H9 (cell line): ENCODE measurements around the gene GARRE1. TPM values are rescaled to one million over a fixed set of nuclear protein-coding genes. Genes with fewer than 3 reads are reported as not detected.

ENCODE experiments used
- DNase-seq: peaks from one replicate; pipeline ENCODE4 v3.0.0-alpha.2; 2017
- H2AFZ ChIP-seq: one replicate; pipeline ENCODE4 v1.6.1; 2013; ENCODE audit warnings: mild to moderate bottlenecking, low read length, control low read depth, moderate library complexity
- H2AK5ac ChIP-seq: 2 replicates; pipeline ENCODE4 v1.6.1; 2013; ENCODE audit warnings: low read length, control low read depth, mixed read lengths; ENCODE audit not compliant: insufficient read length
- H2BK120ac ChIP-seq: one replicate; pipeline ENCODE4 v1.6.1; 2013; ENCODE audit warnings: low read depth, mild to moderate bottlenecking, low read length, control low read depth, inconsistent platforms; ENCODE audit not compliant: poor library complexity, severe bottlenecking
- H2BK12ac ChIP-seq: 2 replicates; pipeline ENCODE4 v1.6.1; 2013; ENCODE audit warnings: low read length, control low read depth, mixed read lengths, low read depth; ENCODE audit not compliant: insufficient read length
- H2BK15ac ChIP-seq: 2 replicates; pipeline ENCODE4 v1.6.1; 2013; ENCODE audit warnings: low read depth, low read length, control low read depth
- H2BK20ac ChIP-seq: one replicate; pipeline ENCODE4 v1.6.1; 2013; ENCODE audit warnings: low read depth, mild to moderate bottlenecking, low read length, control low read depth, inconsistent platforms; ENCODE audit not compliant: poor library complexity, severe bottlenecking
- H2BK5ac ChIP-seq: 2 replicates; pipeline ENCODE4 v1.6.1; 2013; ENCODE audit warnings: low read length, control low read depth, mixed read lengths; ENCODE audit not compliant: insufficient read length
- H3K14ac ChIP-seq: 2 replicates; pipeline ENCODE4 v1.6.1; 2013; ENCODE audit warnings: low read length, control low read depth; ENCODE audit not compliant: insufficient read depth
- H3K18ac ChIP-seq: 2 replicates; pipeline ENCODE4 v1.6.1; 2013; ENCODE audit warnings: low read depth, mild to moderate bottlenecking, mixed read lengths, low read length, control low read depth; ENCODE audit not compliant: insufficient read length
- H3K23ac ChIP-seq: 2 replicates; pipeline ENCODE4 v1.6.1; 2013; ENCODE audit warnings: low read length, control low read depth, mixed read lengths, low read depth; ENCODE audit not compliant: insufficient read length
- H3K23me2 ChIP-seq: 2 replicates; pipeline ENCODE4 v1.6.1; 2013; ENCODE audit warnings: low read depth, mild to moderate bottlenecking, mixed read lengths, low read length, control low read depth; ENCODE audit not compliant: insufficient read length, poor library complexity, severe bottlenecking
- H3K27ac ChIP-seq: 2 replicates; pipeline ENCODE4 v1.5.1; 2013; ENCODE audit warnings: low read length, control low read depth, mixed read lengths, low read depth; ENCODE audit not compliant: insufficient read length
- H3K27me3 ChIP-seq: 2 replicates; pipeline ENCODE4 v1.6.1; 2013; ENCODE audit warnings: low read length, control low read depth, inconsistent platforms; ENCODE audit not compliant: insufficient read depth
- H3K4ac ChIP-seq: 2 replicates; pipeline ENCODE4 v1.6.1; 2013; ENCODE audit warnings: low read depth, mild to moderate bottlenecking, control low read depth, inconsistent platforms, low read length, moderate library complexity
- H3K4me1 ChIP-seq: 2 replicates; pipeline ENCODE4 v1.6.1; 2013; ENCODE audit warnings: low read length, control low read depth, inconsistent platforms; ENCODE audit not compliant: insufficient read depth
- H3K4me2 ChIP-seq: 2 replicates; pipeline ENCODE4 v1.6.1; 2013; ENCODE audit warnings: low read length, control low read depth, mixed read lengths; ENCODE audit not compliant: insufficient read length, insufficient read depth
- H3K56ac ChIP-seq: 2 replicates; pipeline ENCODE4 v1.6.1; 2013; ENCODE audit warnings: low read depth, mild to moderate bottlenecking, mixed read lengths, low read length, control low read depth; ENCODE audit not compliant: insufficient read length
- H3K79me1 ChIP-seq: 2 replicates; pipeline ENCODE4 v1.6.1; 2013; ENCODE audit warnings: low read depth, mild to moderate bottlenecking, moderate library complexity, low read length, control low read depth, inconsistent platforms; ENCODE audit not compliant: insufficient read depth, poor library complexity, severe bottlenecking
- H3K79me2 ChIP-seq: 2 replicates; pipeline ENCODE4 v1.6.1; 2013; ENCODE audit warnings: low read length, control low read depth, inconsistent platforms; ENCODE audit not compliant: insufficient read depth
- H3K9ac ChIP-seq: 2 replicates; pipeline ENCODE4 v1.6.1; 2013; ENCODE audit warnings: low read length, control low read depth, mixed read lengths; ENCODE audit not compliant: insufficient read length; ENCODE audit errors: extremely low read depth
- H3K9me3 ChIP-seq: one replicate; pipeline ENCODE4 v1.6.1; 2013; ENCODE audit warnings: low read depth, low read length, inconsistent platforms; ENCODE audit not compliant: control insufficient read depth
- H3T11ph ChIP-seq: one replicate; pipeline ENCODE4 v1.6.1; 2013; ENCODE audit warnings: mild to moderate bottlenecking, low read length, control low read depth, inconsistent platforms
- H4K20me1 ChIP-seq: one replicate; pipeline ENCODE4 v1.6.1; 2013; ENCODE audit not compliant: control insufficient read depth, insufficient read length, insufficient read depth
- H4K5ac ChIP-seq: 2 replicates; pipeline ENCODE4 v1.6.1; 2013; ENCODE audit warnings: low read depth, mild to moderate bottlenecking, mixed read lengths, low read length, control low read depth; ENCODE audit not compliant: insufficient read length
- H4K8ac ChIP-seq: replicated peaks from 2 replicates; pipeline ENCODE4 v1.6.1; 2013; ENCODE audit warnings: low read length, control low read depth, mixed read lengths, low read depth; ENCODE audit not compliant: insufficient read length
- H4K91ac ChIP-seq: 2 replicates; pipeline ENCODE4 v1.6.1; 2013; ENCODE audit warnings: low read depth, mild to moderate bottlenecking, moderate library complexity, mixed read lengths, low read length, control low read depth; ENCODE audit not compliant: insufficient read length
- H3K27ac Mint-ChIP-seq, 3 experiments: 2 replicates in 2 of 3; 3 replicates in 1 of 3; pipeline ENCODE4 v1.8.0; 2020 to 2021; ENCODE audit warnings: mixed read lengths in 3 of 3, mild to moderate bottlenecking in 1 of 3, moderate library complexity in 1 of 3
- H3K27me3 Mint-ChIP-seq: 2 replicates; pipeline ENCODE4 v1.8.0; 2021; ENCODE audit warnings: low read depth, mild to moderate bottlenecking, moderate library complexity, mixed read lengths
- H3K36me3 Mint-ChIP-seq, 3 experiments: 2 replicates in 2 of 3; 3 replicates in 1 of 3; pipeline ENCODE4 v1.8.0; 2020 to 2021; ENCODE audit warnings: low read depth in 3 of 3, mixed read lengths in 3 of 3; ENCODE audit not compliant: insufficient read depth in 1 of 3
- H3K4me1 Mint-ChIP-seq, 2 experiments: 2 replicates each; pipeline ENCODE4 v1.8.0; 2020; ENCODE audit warnings: mixed read lengths in 2 of 2
- H3K4me3 Mint-ChIP-seq, 2 experiments: 2 replicates in 1 of 2; 3 replicates in 1 of 2; pipeline ENCODE4 v1.8.0; 2020 to 2021; ENCODE audit warnings: mild to moderate bottlenecking in 2 of 2, mixed read lengths in 2 of 2, moderate library complexity in 1 of 2
- H3K9me3 Mint-ChIP-seq, 2 experiments: 2 replicates in 1 of 2; 3 replicates in 1 of 2; pipeline ENCODE4 v1.8.0; 2020; ENCODE audit warnings: mild to moderate bottlenecking in 2 of 2, mixed read lengths in 2 of 2, moderate library complexity in 1 of 2
- WGBS: extraction: QIAGEN DNeasy Blood & Tissue Kit; methylation state at CpG from one replicate; pipeline ENCODE4 v1.1.7; 2013; ENCODE audit warnings: missing lambda C conversion rate, low lambda C conversion rate, mixed read lengths; ENCODE audit not compliant: insufficient read length; ENCODE audit errors: extremely low coverage; 5-methylcytosine and 5-hydroxymethylcytosine counted together
- total RNA-seq: library from RNA; stranded (reverse); gene quantifications from 2 replicates; pipeline ENCODE4 v1.2.1, GENCODE V29; 2021
- TF ChIP-seq, protein P1 (sequence below): fragments of 200-600 bp; sonication (generic); conservative IDR thresholded peaks from 3 replicates; pipeline ENCODE4 v1.8.0; 2021; ENCODE audit warnings: antibody characterized with exemption, mild to moderate bottlenecking

GARRE1 gene
- total RNA-seq, 1 experiment from 2014 or later = 24.1 TPM

DNA sequence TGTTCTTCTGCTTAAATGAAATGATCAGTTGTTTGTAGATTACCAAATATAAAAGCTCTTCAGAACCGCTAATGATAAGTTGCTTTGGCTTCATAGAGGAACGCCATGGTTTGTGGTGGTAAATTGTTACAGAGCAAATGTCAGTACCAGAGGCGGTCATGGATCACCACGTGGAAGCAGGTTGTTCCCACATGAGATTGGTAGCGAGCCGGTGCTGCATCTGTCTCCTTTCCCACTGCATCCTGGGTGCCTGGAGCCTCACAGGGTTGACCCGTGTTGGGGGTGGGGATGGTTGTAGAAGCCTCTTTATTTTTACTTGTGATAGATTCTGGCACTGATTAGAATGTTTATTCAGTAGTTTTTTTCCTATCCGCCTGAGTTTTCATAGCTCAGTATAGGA lies 14.7 kb downstream of the GARRE1 start:
- no peak overlapping the region for H2BK12ac ChIP-seq
- TF ChIP-seq, protein P1, sequence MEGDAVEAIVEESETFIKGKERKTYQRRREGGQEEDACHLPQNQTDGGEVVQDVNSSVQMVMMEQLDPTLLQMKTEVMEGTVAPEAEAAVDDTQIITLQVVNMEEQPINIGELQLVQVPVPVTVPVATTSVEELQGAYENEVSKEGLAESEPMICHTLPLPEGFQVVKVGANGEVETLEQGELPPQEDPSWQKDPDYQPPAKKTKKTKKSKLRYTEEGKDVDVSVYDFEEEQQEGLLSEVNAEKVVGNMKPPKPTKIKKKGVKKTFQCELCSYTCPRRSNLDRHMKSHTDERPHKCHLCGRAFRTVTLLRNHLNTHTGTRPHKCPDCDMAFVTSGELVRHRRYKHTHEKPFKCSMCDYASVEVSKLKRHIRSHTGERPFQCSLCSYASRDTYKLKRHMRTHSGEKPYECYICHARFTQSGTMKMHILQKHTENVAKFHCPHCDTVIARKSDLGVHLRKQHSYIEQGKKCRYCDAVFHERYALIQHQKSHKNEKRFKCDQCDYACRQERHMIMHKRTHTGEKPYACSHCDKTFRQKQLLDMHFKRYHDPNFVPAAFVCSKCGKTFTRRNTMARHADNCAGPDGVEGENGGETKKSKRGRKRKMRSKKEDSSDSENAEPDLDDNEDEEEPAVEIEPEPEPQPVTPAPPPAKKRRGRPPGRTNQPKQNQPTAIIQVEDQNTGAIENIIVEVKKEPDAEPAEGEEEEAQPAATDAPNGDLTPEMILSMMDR = no peak
- no peak overlapping the region for H3K27ac ChIP-seq
- no peaks in the 10 kb centered on the region for H3K23me2 ChIP-seq
- no peaks in the 10 kb centered on the region for H4K20me1 ChIP-seq
- no peak overlapping the region for H3T11ph ChIP-seq
- no peak overlapping the region for H4K8ac ChIP-seq
- peaks cover 0 to 3% (median 2%) of the 10 kb centered on the region in 3 experiments; a peak in 3 of 7 replicates for H3K36me3 Mint-ChIP-seq
- H2AFZ ChIP-seq = no peak overlapping the region
- no peak overlapping the region for H3K9ac ChIP-seq
- peaks cover 8% of the 10 kb centered on the region; the same call in 1 of the 2 replicates for H3K4me1 ChIP-seq
- H3K23ac ChIP-seq = no peak overlapping the region
- no peak overlapping the region for H3K4ac ChIP-seq
- H3K79me1 ChIP-seq = no peaks in the 10 kb centered on the region
- H3K79me2 ChIP-seq = peaks cover 1% of the 10 kb centered on the region; the same call in 1 of the 2 replicates
- no peak for DNase-seq
- no peak overlapping the region for H3K18ac ChIP-seq
- H2BK5ac ChIP-seq = no peak overlapping the region
- H2AK5ac ChIP-seq = no peak overlapping the region
- H4K5ac ChIP-seq = no peak overlapping the region
- peak overlapping the region in 2 of 3 experiments; percentile 19 to 59; a peak in 2 of 7 replicates for H3K27ac Mint-ChIP-seq
- H3K14ac ChIP-seq = no peak overlapping the region
- H2BK20ac ChIP-seq = no peak overlapping the region
- H3K4me3 Mint-ChIP-seq = no peak overlapping the region
- H3K9me3 ChIP-seq = no peaks in the 10 kb centered on the region
- H4K91ac ChIP-seq = no peak overlapping the region
- no peaks in the 10 kb centered on the region for H3K27me3 Mint-ChIP-seq
- H2BK120ac ChIP-seq = no peak overlapping the region
- H3K4me2 ChIP-seq = no peak overlapping the region
- no peaks in the 10 kb centered on the region for H3K9me3 Mint-ChIP-seq
- no peaks in the 10 kb centered on the region for H3K27me3 ChIP-seq
- WGBS = no CpG with 5 or more reads among the region's 8 CpGs
- H2BK15ac ChIP-seq = no peak overlapping the region
- no peak overlapping the region for H3K56ac ChIP-seq
- peaks cover 32 to 35% of the 10 kb centered on the region in 2 experiments for H3K4me1 Mint-ChIP-seq
